HEK293 (cell line): ENCODE data around the gene PKP2.

Source experiments
- CTCF ChIA-PET: fragments of 350-600 bp; formaldehyde crosslinking; extraction: SDS; loops from one replicate; lab custom pipeline; 2021; ENCODE audit warnings: antibody characterized with exemption; lab: Yijun Ruan, JAX
- POLR2A ChIA-PET: fragments of 300-600 bp; formaldehyde crosslinking; extraction: SDS; loops from one replicate; lab custom pipeline; 2020; ENCODE audit warnings: antibody characterized with exemption, inconsistent platforms; lab: Yijun Ruan, JAX
- H3K27ac ChIP-seq: fragments of 200-500 bp; sonication (Bioruptor generic); 2 replicates; pipeline ENCODE4 v1.5.1; 2014; ENCODE audit warnings: low read depth, low read length, control low read depth, inconsistent platforms; ENCODE audit errors: extremely low read depth
- H3K36me3 ChIP-seq, 2 experiments: fragments of 200-500 bp in 1 of 2; sonication (Bioruptor generic) in 1 of 2; 1 replicate in 1 of 2; 2 replicates in 1 of 2; pipeline ENCODE4 v1.5.1; 2014 to 2017; ENCODE audit warnings: inconsistent platforms in 2 of 2, low read length in 2 of 2; ENCODE audit not compliant: control insufficient read depth in 2 of 2, insufficient read depth in 1 of 2
- H3K4me1 ChIP-seq: fragments of 200-500 bp; sonication (Bioruptor generic); 2 replicates; pipeline ENCODE4 v1.5.1; 2014; ENCODE audit warnings: mild to moderate bottlenecking, low read length, inconsistent platforms; ENCODE audit not compliant: control insufficient read depth, insufficient read depth
- H3K4me3 ChIP-seq: 2 replicates; pipeline ENCODE4 v1.5.1; 2011; ENCODE audit warnings: low read depth, mild to moderate bottlenecking, control low read depth, low read length, moderate library complexity
- H3K9me3 ChIP-seq: fragments of 200-500 bp; sonication (Bioruptor generic); 2 replicates; pipeline ENCODE4 v1.5.1; 2014; ENCODE audit warnings: low read depth, low read length, inconsistent platforms; ENCODE audit not compliant: control insufficient read depth, insufficient read depth
- AEBP2 ChIP-seq: fragments of 450-650 bp; formaldehyde crosslinking; IDR thresholded peaks from 2 replicates; pipeline ENCODE4 v1.5.1; 2016; ENCODE audit warnings: missing biosample characterization, missing genetic modification characterization, borderline replicate concordance
- HOXA7 ChIP-seq: sonication (generic); formaldehyde crosslinking; IDR thresholded peaks from 2 replicates; pipeline ENCODE4 v1.8.1; 2022; ENCODE audit warnings: missing genetic modification reagents, borderline replicate concordance
- INSM2 ChIP-seq: fragments of 450-650 bp; formaldehyde crosslinking; IDR thresholded peaks from 2 replicates; pipeline ENCODE4 v1.5.1; 2016; ENCODE audit warnings: missing biosample characterization, missing genetic modification characterization
- PATZ1 ChIP-seq: fragments of 450-650 bp; formaldehyde crosslinking; IDR thresholded peaks from 2 replicates; pipeline ENCODE4 v1.5.1; 2016; ENCODE audit warnings: missing biosample characterization, missing genetic modification characterization
- PBX3 ChIP-seq: sonication (generic); formaldehyde crosslinking; IDR thresholded peaks from 2 replicates; pipeline ENCODE4 v1.8.1; 2022; ENCODE audit warnings: mild to moderate bottlenecking, moderate library complexity, missing genetic modification reagents
- SP2 ChIP-seq: fragments of 450-650 bp; formaldehyde crosslinking; IDR thresholded peaks from 2 replicates; pipeline ENCODE4 v1.5.1; 2016; ENCODE audit warnings: missing biosample characterization, missing genetic modification characterization
- ZBTB8A ChIP-seq: fragments of 450-650 bp; formaldehyde crosslinking; IDR thresholded peaks from 2 replicates; pipeline ENCODE4 v1.5.1; 2016; ENCODE audit warnings: missing biosample characterization, missing genetic modification characterization
- ZNF121 ChIP-seq: fragments of 450-650 bp; formaldehyde crosslinking; IDR thresholded peaks from 2 replicates; pipeline ENCODE4 v1.5.1; 2016; ENCODE audit warnings: missing biosample characterization, missing genetic modification characterization
- ZNF155 ChIP-seq: fragments of 450-650 bp; formaldehyde crosslinking; IDR thresholded peaks from 2 replicates; pipeline ENCODE4 v1.5.1; 2016; ENCODE audit warnings: missing biosample characterization, missing genetic modification characterization
- ZNF169 ChIP-seq: fragments of 450-650 bp; formaldehyde crosslinking; IDR thresholded peaks from 2 replicates; pipeline ENCODE4 v1.5.1; 2016; ENCODE audit warnings: missing biosample characterization, missing genetic modification characterization
- ZNF223 ChIP-seq: fragments of 450-650 bp; formaldehyde crosslinking; IDR thresholded peaks from 2 replicates; pipeline ENCODE4 v1.5.1; 2016; ENCODE audit warnings: missing biosample characterization, missing genetic modification characterization
- ZNF239 ChIP-seq: fragments of 450-650 bp; formaldehyde crosslinking; IDR thresholded peaks from 2 replicates; pipeline ENCODE4 v1.5.1; 2016; ENCODE audit warnings: missing biosample characterization, missing genetic modification characterization
- ZNF266 ChIP-seq: fragments of 450-650 bp; formaldehyde crosslinking; IDR thresholded peaks from 2 replicates; pipeline ENCODE4 v1.5.1; 2016; ENCODE audit warnings: missing biosample characterization, missing genetic modification characterization, low read depth
- ZNF292 ChIP-seq: fragments of 450-650 bp; formaldehyde crosslinking; IDR thresholded peaks from 2 replicates; pipeline ENCODE4 v1.5.1; 2016; ENCODE audit warnings: low read depth, missing biosample characterization, missing genetic modification characterization, borderline replicate concordance
- ZNF394 ChIP-seq: fragments of 450-650 bp; formaldehyde crosslinking; IDR thresholded peaks from 2 replicates; pipeline ENCODE4 v1.5.1; 2016; ENCODE audit warnings: missing biosample characterization, missing genetic modification characterization, mild to moderate bottlenecking, moderate library complexity, borderline replicate concordance
- ZNF426 ChIP-seq: fragments of 450-650 bp; formaldehyde crosslinking; IDR thresholded peaks from 2 replicates; pipeline ENCODE4 v1.5.1; 2017; ENCODE audit warnings: missing biosample characterization, missing genetic modification characterization, mild to moderate bottlenecking, inconsistent platforms, moderate library complexity
- ZNF501 ChIP-seq: fragments of 450-650 bp; formaldehyde crosslinking; IDR thresholded peaks from 2 replicates; pipeline ENCODE4 v1.5.1; 2016; ENCODE audit warnings: missing biosample characterization, missing genetic modification characterization
- ZNF626 ChIP-seq: fragments of 450-650 bp; sonication (Bioruptor Pico); formaldehyde crosslinking; IDR thresholded peaks from 2 replicates; pipeline ENCODE4 v1.5.1; 2018; ENCODE audit warnings: missing biosample characterization, missing genetic modification characterization, inconsistent platforms
- ZNF645 ChIP-seq: fragments of 450-650 bp; formaldehyde crosslinking; IDR thresholded peaks from 2 replicates; pipeline ENCODE4; 2016; ENCODE audit warnings: missing biosample characterization, missing genetic modification characterization
- ZXDB ChIP-seq: fragments of 450-650 bp; formaldehyde crosslinking; IDR thresholded peaks from 2 replicates; pipeline ENCODE4 v1.5.1; 2016; ENCODE audit warnings: missing biosample characterization, missing genetic modification characterization
- TF ChIP-seq, protein P1 (sequence below): fragments of 450-650 bp; formaldehyde crosslinking; IDR thresholded peaks from 2 replicates; pipeline ENCODE4 v1.5.1; 2016; ENCODE audit warnings: missing biosample characterization, missing genetic modification characterization

Gene PKP2

GRCh38 chr12:32826807-32827412, 69.7 kb downstream of the PKP2 start (continued):
- TF ChIP-seq ZNF394 (tag by site-specific recombination): no peak

DNA sequence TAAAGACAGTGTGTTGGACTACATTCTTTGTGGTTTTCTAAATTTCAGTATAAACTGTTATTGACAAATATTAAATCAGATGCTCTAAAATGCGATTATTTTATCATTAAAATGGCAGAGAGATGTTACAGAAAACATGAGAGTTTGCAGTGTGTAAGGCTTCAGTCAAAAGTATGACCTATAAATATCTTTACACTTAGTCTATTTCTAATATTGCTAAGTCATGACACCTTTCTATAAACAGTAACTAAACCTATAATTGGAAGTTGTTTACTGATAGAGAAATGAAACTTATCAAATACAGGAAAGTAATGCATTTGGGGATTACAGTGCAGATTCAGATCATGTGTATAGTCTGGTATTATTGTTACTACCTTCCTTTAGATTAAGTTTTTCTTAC, 72.0 kb downstream of the PKP2 start:
- ChIA-PET CTCF (no interaction called here), POLR2A (no interaction called here)
- Histone ChIP-seq H3K4me3 (no peak overlapping the region), H3K4me1 (no peaks in the 10 kb centered on the region), H3K27ac (no peak overlapping the region), H3K36me3 (peaks cover 5 to 31% of the 10 kb centered on the region in 2 experiments; a peak in 2 of 3 replicates), H3K9me3 (no peaks in the 10 kb centered on the region)
- TF ChIP-seq ZNF155 (tag by site-specific recombination) (no peak), SP2 (no peak), ZNF292 (no peak), INSM2 (no peak), AEBP2 (no peak), ZNF223 (tag by site-specific recombination) (no peak), ZNF645 (tag by site-specific recombination) (no peak), ZBTB8A (tag by site-specific recombination) (no peak), ZNF501 (no peak), ZXDB (tag by site-specific recombination) (no peak), ZNF121 (tag by site-specific recombination) (no peak), ZNF239 (tag by site-specific recombination) (no peak)
- TF ChIP-seq, all 188 proteins: peak for 0

- peaks cover 5 to 31% of the 10 kb centered on the region in 2 experiments; a peak in 2 of 3 replicates for H3K36me3 ChIP-seq
- no peaks in the 10 kb centered on the region for H3K4me1 ChIP-seq
- no peak overlapping the region for H3K27ac ChIP-seq
- no peaks in the 10 kb centered on the region for H3K9me3 ChIP-seq
- TF ChIP-seq PATZ1 (tag by site-specific recombination) (no peak), ZNF266 (tag by site-specific recombination) (no peak), HOXA7 (no peak), PBX3 (CRISPR knock-in tag) (no peak), ZNF169 (tag by site-specific recombination) (no peak), ZNF626 (tag by site-specific recombination) (no peak), ZNF426 (no peak)
- TF ChIP-seq, protein P1, sequence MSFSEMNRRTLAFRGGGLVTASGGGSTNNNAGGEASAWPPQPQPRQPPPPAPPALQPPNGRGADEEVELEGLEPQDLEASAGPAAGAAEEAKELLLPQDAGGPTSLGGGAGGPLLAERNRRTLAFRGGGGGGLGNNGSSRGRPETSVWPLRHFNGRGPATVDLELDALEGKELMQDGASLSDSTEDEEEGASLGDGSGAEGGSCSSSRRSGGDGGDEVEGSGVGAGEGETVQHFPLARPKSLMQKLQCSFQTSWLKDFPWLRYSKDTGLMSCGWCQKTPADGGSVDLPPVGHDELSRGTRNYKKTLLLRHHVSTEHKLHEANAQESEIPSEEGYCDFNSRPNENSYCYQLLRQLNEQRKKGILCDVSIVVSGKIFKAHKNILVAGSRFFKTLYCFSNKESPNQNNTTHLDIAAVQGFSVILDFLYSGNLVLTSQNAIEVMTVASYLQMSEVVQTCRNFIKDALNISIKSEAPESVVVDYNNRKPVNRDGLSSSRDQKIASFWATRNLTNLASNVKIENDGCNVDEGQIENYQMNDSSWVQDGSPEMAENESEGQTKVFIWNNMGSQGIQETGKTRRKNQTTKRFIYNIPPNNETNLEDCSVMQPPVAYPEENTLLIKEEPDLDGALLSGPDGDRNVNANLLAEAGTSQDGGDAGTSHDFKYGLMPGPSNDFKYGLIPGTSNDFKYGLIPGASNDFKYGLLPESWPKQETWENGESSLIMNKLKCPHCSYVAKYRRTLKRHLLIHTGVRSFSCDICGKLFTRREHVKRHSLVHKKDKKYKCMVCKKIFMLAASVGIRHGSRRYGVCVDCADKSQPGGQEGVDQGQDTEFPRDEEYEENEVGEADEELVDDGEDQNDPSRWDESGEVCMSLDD (tag by site-specific recombination): no peak
- H3K4me3 ChIP-seq: no peak overlapping the region
- ChIA-PET POLR2A (no interaction called here), CTCF (no interaction called here)
These were observed 74.2 kb downstream of the PKP2 start for GRCh38 chr12:32822344-32822743.
